Epithelial cell of proximal tubule (primary cell): ENCODE results near the gene MAST4. TPM values are rescaled to one million over a fixed set of nuclear protein-coding genes. Genes with fewer than 3 reads are reported as not detected.

Source experiments
- DNase-seq: peaks from one replicate; pipeline ENCODE4 v3.0.0-alpha.2; 2011; ENCODE audit warnings: low read depth
- H3K4me3 ChIP-seq: 2 replicates; pipeline ENCODE4 v1.5.1; 2011; ENCODE audit warnings: low read depth, mild to moderate bottlenecking, low read length
- CTCF ChIP-seq: conservative IDR thresholded peaks from 2 replicates; pipeline ENCODE4 v1.5.1; 2012; ENCODE audit warnings: low read depth, mild to moderate bottlenecking, low read length
- total RNA-seq: library from RNA; depleted of rRNA; stranded (reverse); fragments of >200 nt; gene quantifications from 2 replicates; pipeline ENCODE4 v1.2.3, GENCODE V29; 2015

MAST4 gene
- total RNA-seq, 1 donor from 2014 or later, result 17.3 TPM

GRCh38 chr5:67028941-67029340 lies 432.7 kb downstream of the MAST4 start:
- TF ChIP-seq CTCF, result no peak
- no peak for DNase-seq
- H3K4me3 ChIP-seq, result no peak overlapping the region

DNA sequence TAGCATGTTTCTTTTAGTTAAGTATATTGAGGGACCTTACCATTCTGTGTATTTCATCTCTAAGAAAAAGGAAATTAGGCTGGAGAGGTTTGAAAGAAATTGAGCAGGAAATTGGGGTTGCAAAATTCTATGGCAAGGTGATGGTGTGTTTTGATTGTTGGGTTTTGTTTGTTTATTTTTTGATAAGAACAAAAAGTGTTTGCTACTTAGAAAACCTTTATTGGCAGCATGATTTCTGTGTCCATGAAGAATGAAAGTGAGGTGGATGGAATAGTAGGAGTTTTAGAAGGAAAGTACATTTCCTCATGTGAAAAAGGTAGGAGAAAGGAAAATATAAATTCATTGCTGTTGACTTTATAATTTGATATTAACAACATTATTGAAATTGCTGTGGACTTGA lies 433.3 kb downstream of the MAST4 start:
- no peak for TF ChIP-seq CTCF
- no peak overlapping the region for H3K4me3 ChIP-seq
- no peak for DNase-seq

DNA sequence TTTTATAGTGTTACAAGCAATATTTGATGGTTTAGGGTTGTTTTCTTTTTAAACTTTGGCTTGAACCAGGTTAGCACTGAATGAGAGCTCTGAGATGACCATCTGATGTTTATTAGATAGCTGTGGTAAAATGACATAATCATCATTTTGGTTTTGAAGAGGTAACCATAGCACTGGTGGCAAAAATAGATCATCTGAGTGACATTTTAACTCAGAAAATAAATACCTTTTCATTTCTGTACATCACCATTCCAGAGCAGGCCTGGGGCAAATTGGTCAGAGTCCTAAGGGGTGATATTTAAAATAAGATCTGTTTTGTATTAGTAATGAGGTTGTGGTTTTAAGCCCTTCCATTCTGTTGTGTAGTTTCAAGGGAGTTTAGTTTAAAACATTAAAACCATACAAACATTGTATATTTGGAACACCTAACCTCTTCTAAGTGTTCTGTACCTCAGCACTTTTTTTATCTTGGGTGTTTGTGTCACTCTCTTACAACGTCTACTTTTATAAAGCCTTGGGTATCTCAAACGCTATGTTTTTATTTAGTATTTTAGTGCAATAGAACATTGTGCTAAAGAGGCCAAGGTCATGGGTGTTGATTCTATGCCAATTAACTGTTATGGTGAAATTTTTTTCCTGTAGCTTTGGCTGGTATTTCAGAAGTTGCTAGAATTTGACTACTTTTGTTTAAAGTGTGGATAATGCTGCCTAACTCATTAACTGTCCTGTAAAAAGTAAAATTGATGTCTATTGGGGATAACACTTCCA lies 434.3 kb downstream of the MAST4 start:
- TF ChIP-seq CTCF, result no peak
- DNase-seq, result no peak

DNA sequence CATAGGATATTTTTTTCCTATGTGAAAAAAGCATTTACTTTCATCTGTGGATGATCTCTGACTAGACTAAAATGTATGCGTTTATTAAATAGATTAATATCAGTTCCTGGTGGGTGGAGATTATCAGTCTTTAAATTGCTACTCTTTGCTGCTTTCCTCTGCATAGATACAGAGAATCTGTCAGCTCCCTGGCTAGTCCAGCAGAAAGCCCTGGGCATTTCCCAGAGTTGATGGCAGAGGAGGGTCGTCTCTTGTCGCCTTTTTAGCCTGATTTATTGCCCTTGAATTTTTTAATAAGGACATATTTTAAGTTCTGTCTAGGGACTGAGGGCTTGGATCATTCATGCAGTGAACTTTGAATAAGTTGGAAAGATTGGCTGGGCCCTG lies 434.9 kb downstream of the MAST4 start:
- no peak for TF ChIP-seq CTCF
- DNase-seq, result no peak
- no peak overlapping the region for H3K4me3 ChIP-seq

More for the DNA sequence above, 434.3 kb downstream of the MAST4 start:
- H3K4me3 ChIP-seq, result no peak overlapping the region

DNA sequence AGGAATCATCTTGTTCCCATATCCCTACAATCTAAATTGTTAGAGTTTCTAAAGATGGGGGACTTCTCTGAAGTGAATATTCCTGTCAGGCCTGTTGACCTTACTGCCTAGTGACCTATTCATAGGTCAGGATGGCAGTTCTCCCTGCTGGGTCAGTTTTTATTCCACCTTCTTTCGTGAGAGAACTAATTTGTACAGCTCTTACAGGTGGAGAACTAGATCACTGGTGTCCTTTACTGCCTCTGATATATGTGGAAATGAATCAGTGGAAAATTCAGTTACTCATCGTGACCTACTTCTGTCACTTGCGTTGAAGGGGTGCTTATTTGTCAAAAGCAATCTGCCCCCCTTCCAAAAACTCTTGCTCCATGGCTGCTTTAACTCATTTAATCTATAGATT lies 435.5 kb downstream of the MAST4 start:
- TF ChIP-seq CTCF, result no peak
- DNase-seq, result no peak

DNA sequence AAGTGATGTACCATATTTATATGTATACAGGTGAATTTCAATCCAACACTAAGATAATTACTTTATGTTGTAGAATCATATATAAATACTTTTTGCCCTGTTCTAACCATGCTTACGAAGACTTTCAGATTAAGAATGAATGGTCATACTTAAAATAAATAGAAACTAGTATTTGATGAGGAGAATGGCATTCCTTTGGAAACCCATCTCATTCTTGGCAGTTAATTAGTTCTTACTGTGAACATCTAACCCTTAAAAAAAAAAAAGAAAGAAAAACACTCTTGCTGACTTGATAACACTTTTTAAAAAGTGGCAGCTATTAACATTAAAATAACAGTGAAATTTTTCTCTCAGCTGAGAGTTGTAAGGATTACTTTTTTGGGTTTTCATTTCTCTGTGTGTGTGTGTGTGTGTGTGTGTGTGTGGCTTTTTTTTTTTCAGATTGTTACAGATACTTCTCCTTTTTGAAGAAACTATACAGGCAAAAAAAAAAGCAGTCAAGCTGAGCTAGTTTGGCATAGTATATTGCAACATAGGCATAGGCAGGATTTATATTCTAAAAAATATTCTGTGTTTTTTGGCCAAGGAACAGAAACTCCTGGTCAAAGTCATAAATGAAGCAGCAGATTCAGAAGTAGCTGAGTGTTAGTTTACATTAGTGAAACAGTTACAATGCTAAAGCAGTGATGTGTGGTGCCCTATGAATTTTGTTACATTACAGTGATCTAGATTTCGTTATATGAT lies 436.9 kb downstream of the MAST4 start:
- TF ChIP-seq CTCF, result no peak
- no peak overlapping the region for H3K4me3 ChIP-seq
- no peak for DNase-seq

More for the DNA sequence above, 435.5 kb downstream of the MAST4 start:
- H3K4me3 ChIP-seq, result no peak overlapping the region
